KBM-7 (cell line): Measurements from ENCODE around the gene CACNA2D1.
A peak's percentile ranks its signal among the peaks of the same experiment; 100 is the strongest.

Experiments used
- DNase-seq: peaks from one replicate; pipeline ENCODE4 v3.0.0-alpha.2; 2015
- in situ Hi-C: fragments of 300-500 bp; cut with MboI; formaldehyde crosslinking; loops from 2 replicates; pipeline ENCODE4 v1.14.3; 2020; ENCODE audit warnings: low sequenced_read_pairs, low pct_unique_long_range_greater_than_20kb, mixed read lengths

Gene CACNA2D1

GRCh38 chr7:82005056-82005455, 438.5 kb downstream of the CACNA2D1 start:
- no peak for DNase-seq
- in situ Hi-C loops, result no loop called here

GRCh38 chr7:81993186-81993585, 450.4 kb downstream of the CACNA2D1 start:
- no peak for DNase-seq
- in situ Hi-C loops, result no loop called here

- DNase-seq, result no peak
- in situ Hi-C loops, result no loop called here
Measured at GRCh38 chr7:81990395-81990794, 453.2 kb downstream of the CACNA2D1 start.

GRCh38 chr7:81986723-81987470, 456.7 kb downstream of the CACNA2D1 start:
- no peak for DNase-seq
- in situ Hi-C loops, result no loop called here

GRCh38 chr7:81983406-81983805, 460.2 kb downstream of the CACNA2D1 start:
- in situ Hi-C loops, result no loop called here
- no peak for DNase-seq

- no peak for DNase-seq
- in situ Hi-C loops, result no loop called here
Measured at GRCh38 chr7:81973117-81973516, 470.5 kb downstream of the CACNA2D1 start.

GRCh38 chr7:81960026-81960425, 483.6 kb downstream of the CACNA2D1 start:
- in situ Hi-C loops, result no loop called here
- no peak for DNase-seq

GRCh38 chr7:81957517-81957916, 486.1 kb downstream of the CACNA2D1 start:
- no peak for DNase-seq
- in situ Hi-C loops, result no loop called here

- in situ Hi-C loops, result no loop called here
- DNase-seq, result peak; percentile 86
Measured at GRCh38 chr7:81956520-81956919, 487.1 kb downstream of the CACNA2D1 start.

GRCh38 chr7:81949306-81949705, 494.3 kb downstream of the CACNA2D1 start:
- in situ Hi-C loops, result no loop called here
- DNase-seq, result no peak

- in situ Hi-C loops, result no loop called here
- DNase-seq, result no peak
Measured at GRCh38 chr7:81944058-81944457, 499.5 kb downstream of the CACNA2D1 start.

- in situ Hi-C loops, result no loop called here
Measured at GRCh38 chr7:81937091-81937490, 506.5 kb downstream of the CACNA2D1 start.

GRCh38 chr7:81934596-81935301, 508.8 kb downstream of the CACNA2D1 start:
- in situ Hi-C loops, result no loop called here
- no peak for DNase-seq

More at GRCh38 chr7:81937091-81937490, 506.5 kb downstream of the CACNA2D1 start:
- no peak for DNase-seq

- in situ Hi-C loops, result no loop called here
- peak; percentile 14 for DNase-seq
Measured at GRCh38 chr7:81932936-81933335, 510.6 kb downstream of the CACNA2D1 start.

GRCh38 chr7:81929386-81929785, 514.2 kb downstream of the CACNA2D1 start:
- in situ Hi-C loops, result no loop called here
- DNase-seq, result no peak

- no peak for DNase-seq
- in situ Hi-C loops, result no loop called here
Measured at GRCh38 chr7:81926154-81926553, 517.4 kb downstream of the CACNA2D1 start.

- no peak for DNase-seq
- in situ Hi-C loops, result no loop called here
Measured at GRCh38 chr7:81925530-81925929, 518.0 kb downstream of the CACNA2D1 start.

- in situ Hi-C loops, result no loop called here
Measured at GRCh38 chr7:81924494-81924893, 519.1 kb downstream of the CACNA2D1 start.

GRCh38 chr7:81919494-81919893, 524.1 kb downstream of the CACNA2D1 start:
- DNase-seq, result no peak
- in situ Hi-C loops, result no loop called here

More at GRCh38 chr7:81924494-81924893, 519.1 kb downstream of the CACNA2D1 start:
- DNase-seq, result no peak

GRCh38 chr7:81908220-81908619, 535.4 kb downstream of the CACNA2D1 start:
- in situ Hi-C loops, result no loop called here

GRCh38 chr7:81903115-81903514, 540.5 kb downstream of the CACNA2D1 start:
- peak; percentile 7 for DNase-seq
- in situ Hi-C loops, result no loop called here

More at GRCh38 chr7:81908220-81908619, 535.4 kb downstream of the CACNA2D1 start:
- no peak for DNase-seq
